GM18868 (cell line): Measurements from ENCODE around the gene RPLP1.

Experiments used
- ATAC-seq: cut with Tn5 transposase; IDR thresholded peaks from one replicate; pipeline ENCODE4 v1.9.1; 2021; ENCODE audit warnings: mild to moderate bottlenecking, moderate library complexity; ENCODE audit not compliant: unreplicated experiment

Gene RPLP1

GRCh38 chr15:69452692-69453521 is at the start of gene RPLP1:
Gene RPLP1 (plus strand): TSS chr15:69452818. CDS start chr15:69452949, 131 bp downstream.
- ATAC-seq, result peak; percentile 77

- no peak for ATAC-seq
Observed at GRCh38 chr15:69403594-69403993, 49.0 kb upstream of the RPLP1 start.

- no peak for ATAC-seq
Observed at GRCh38 chr15:69405110-69405509, 47.5 kb upstream of the RPLP1 start.

DNA sequence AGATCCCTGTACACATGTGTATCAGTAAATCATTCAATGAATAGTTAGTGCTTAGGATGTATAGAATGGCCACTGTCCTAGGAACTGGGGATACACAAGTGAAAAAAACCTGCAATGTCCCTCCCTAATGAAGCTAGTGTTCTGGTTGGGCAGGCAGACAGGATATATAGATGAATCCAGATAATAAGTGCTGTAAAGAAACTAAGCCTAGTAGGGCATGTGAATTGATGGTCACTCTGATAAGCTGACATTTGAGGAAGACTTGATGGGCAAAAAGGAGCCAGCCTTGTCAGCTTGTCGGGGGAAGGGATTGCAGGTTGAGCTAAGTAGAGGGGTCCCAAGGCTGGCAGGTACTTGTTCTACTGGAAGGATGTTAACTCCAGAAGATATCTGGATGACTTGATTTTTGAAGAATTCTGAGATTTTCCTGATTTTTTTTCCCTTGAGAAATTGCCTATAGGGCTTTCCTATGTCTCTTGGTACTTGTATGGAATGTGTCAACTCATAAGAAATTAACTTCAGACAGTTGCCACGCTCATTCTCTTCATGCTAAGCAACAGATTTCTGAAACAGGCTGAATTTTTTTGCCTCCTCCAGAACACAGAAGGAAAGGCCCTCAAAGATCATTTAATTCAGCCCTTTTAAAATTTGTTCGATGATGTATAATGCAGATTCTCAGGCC is 44.8 kb upstream of the RPLP1 start:
- no peak for ATAC-seq

GRCh38 chr15:69408841-69409240 is 43.8 kb upstream of the RPLP1 start:
- ATAC-seq, result no peak

DNA sequence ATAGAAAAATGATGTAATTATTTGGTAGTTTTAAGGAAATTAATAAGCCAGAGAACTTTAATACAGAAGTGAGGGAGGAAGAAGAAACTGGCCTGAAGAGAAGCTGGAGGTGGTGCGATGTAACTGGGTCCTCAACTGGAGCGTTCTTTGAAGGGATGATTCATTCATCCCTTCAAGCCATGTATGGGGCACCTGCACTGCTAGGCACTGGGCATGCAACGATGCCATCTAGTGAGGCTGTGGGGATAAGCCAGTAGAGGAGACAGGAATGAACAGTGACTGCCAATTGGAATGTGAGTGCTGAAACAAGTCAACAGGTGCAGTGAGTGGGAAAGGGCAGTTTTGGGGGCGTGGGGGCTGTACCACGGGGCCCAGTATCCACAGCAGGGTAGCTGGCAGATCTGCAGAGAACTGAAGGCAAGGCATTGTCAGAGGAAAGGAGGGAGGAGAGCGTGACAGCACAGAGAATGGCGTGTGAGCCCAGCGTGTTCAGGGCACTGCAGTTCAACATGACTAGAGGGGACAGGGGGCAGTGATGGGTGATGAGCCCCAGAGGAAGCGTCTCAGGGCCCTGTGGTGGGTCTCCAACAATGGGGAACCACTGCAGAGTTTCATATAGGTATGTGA is 42.3 kb upstream of the RPLP1 start:
- no peak for ATAC-seq

DNA sequence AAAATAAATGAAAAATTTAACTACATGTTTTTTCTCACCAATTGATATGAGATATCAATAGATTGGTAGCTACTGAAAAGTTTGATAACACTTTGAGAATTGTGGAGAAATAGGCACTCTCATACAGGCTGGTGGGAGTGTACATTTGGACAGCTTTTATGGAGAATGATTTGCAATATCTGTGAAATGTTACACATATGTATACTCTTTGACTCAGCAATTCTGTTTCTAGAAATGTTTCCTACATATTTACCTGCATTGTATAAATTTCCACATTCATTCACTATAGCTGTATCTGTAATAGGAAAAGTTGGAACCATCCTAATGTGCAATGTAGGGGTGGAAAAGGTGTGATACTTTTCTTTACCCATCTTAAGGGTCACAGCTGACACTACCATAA is 40.3 kb upstream of the RPLP1 start:
- no peak for ATAC-seq

DNA sequence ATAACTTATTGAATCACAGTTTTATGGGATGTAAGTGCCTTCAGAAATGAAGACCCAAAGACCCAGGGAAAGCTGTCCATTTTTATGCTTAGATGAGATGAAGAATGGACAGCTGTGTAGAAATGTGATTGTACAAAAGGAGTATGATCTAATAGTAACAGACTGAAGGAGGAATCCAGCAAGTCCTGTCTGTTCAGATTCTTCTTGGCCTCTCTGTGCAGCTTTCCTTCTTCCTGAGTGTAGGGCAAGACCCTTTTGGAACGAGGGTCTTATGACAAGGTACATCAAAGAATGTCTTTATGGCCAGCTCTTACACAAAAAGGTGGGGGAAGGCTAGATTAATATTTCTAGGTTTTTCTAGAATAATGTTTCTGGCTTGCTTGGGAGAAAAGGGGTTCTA is 39.9 kb upstream of the RPLP1 start:
- no peak for ATAC-seq

GRCh38 chr15:69413822-69414700 is 38.6 kb upstream of the RPLP1 start, which contains the start of gene KIF23:
Gene KIF23 (plus strand): TSS chr15:69414349. CDS start chr15:69414466, 117 bp downstream.
- peak; percentile 95 for ATAC-seq

- peak; percentile 22 for ATAC-seq
Observed at GRCh38 chr15:69414701-69415167, 37.9 kb upstream of the RPLP1 start.

- no peak for ATAC-seq
Observed at GRCh38 chr15:69415381-69415780, 37.2 kb upstream of the RPLP1 start.

GRCh38 chr15:69417581-69417980 is 35.0 kb upstream of the RPLP1 start:
- ATAC-seq, result no peak

DNA sequence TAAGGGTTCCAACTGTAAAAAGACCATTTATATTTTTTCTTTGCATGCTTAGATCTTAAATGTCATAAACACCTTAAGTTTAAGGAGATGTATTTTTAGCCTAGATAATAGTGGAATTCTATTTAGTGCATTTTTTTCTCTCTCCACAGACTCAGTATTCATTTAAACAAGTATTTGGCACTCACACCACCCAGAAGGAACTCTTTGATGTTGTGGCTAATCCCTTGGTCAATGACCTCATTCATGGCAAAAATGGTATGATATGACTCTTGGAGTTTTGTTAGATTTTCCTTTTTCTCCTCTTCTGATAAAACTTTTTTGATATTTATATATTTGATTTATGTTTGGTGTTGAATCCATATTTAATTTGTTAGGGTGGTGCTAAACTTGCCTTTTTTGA is 31.1 kb upstream of the RPLP1 start:
- no peak for ATAC-seq

DNA sequence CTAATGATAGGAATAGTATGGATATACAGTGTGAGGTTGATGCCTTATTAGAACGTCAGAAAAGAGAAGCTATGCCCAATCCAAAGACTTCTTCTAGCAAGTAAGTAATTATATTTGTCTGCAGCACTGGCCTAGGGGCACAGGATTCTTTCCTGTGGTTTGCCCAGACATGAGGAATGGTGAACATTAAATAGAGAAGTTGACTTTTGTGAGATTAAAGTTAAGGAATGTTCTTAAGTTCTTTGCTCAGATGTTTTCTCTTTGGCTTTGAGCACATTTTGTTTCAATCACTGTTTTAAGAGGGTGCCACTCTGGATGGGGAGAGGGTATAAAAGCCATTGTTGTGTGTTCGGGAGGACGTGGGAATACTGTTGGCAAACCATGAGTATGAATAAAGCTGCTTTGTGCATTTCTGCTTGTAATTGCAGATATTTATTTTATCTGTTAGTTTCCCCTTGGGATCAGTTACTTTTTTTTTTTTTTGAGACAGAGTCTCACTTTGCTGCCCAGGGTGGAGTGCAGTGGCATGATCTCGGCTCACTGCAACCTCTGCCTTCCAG is 30.2 kb upstream of the RPLP1 start:
- no peak for ATAC-seq

DNA sequence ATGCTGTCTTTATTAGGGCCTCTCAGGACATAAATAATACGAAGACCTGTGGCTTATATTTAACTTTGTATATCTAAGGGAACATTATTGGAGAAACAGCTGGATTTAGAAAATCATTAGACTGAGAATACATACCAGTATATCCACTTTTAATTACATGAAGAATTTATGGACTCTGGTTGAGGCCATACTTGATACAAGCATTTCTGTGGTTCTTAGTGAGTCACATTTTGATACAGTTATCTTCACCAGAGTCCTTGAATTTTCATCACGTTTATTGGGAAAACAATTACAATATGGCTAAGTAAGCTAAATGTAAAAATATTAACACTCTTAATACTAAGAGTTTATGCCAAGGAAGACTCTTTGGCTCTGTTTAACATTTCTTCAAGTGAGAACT is 28.6 kb upstream of the RPLP1 start:
- ATAC-seq, result no peak

- ATAC-seq, result no peak
Observed at GRCh38 chr15:69424748-69425413, 27.7 kb upstream of the RPLP1 start.

- ATAC-seq, result no peak
Observed at GRCh38 chr15:69433831-69434230, 18.8 kb upstream of the RPLP1 start.

- no peak for ATAC-seq
Observed at GRCh38 chr15:69434238-69434637, 18.4 kb upstream of the RPLP1 start.

DNA sequence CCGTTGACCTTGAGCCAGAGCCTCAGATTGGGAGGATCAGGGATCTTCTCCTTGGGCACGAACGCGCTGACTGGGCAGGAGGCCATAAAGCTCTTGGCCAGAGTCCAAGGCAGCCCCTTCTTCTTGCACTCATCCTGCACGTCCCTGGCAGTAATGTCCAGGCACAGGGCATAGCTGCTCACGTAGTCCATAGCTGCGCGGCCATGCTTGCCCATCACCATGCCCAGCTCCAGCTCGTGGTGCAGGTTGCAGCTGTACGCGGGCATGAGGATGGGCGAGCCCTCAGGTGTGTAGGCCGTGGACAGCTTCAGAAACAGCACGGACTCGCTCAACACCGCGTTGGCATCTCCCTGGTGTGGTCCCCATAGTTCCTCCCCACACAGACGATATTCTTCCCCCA is 17.9 kb upstream of the RPLP1 start:
- no peak for ATAC-seq

DNA sequence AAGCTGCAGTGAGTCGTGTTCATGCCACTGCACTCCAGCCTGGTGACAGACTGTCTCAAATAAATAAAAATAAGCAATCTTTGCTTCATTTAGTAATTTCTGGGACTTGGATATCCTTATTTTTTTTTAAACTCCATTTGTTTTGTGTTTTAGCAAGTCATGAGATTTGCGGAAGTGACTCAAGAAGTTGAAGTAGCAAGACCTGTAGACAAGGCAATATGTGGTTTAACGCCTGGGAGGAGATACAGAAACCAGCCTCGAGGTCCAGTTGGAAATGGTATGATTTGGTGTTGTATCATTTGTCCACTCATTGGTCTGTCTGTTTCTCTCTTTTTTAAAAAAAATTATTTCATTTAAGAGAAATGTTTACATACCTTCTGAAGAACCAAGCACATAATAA is 16.6 kb upstream of the RPLP1 start:
- ATAC-seq, result no peak
